HG02884 (cell line): Measurements from ENCODE around the gene AFP.

Source experiments
- ATAC-seq: cut with Tn5 transposase; IDR thresholded peaks from one replicate; pipeline ENCODE4 v1.9.1; 2021; ENCODE audit warnings: mild to moderate bottlenecking, moderate library complexity; ENCODE audit not compliant: unreplicated experiment

Gene AFP

GRCh38 chr4:73436674-73437557, 895 bp downstream of the AFP start:
- ATAC-seq, result no peak

GRCh38 chr4:73437558-73437956, 1.5 kb downstream of the AFP start:
- no peak for ATAC-seq

GRCh38 chr4:73438048-73438447, 2.0 kb downstream of the AFP start:
- ATAC-seq, result no peak

GRCh38 chr4:73438582-73439215, 2.7 kb downstream of the AFP start:
- ATAC-seq, result no peak

- ATAC-seq, result no peak
Measured at GRCh38 chr4:73439445-73439844, 3.4 kb downstream of the AFP start.

- no peak for ATAC-seq
Measured at GRCh38 chr4:73439991-73440390, 4.0 kb downstream of the AFP start.

GRCh38 chr4:73440653-73441052, 4.6 kb downstream of the AFP start:
- no peak for ATAC-seq

GRCh38 chr4:73442275-73442674, 6.3 kb downstream of the AFP start:
- ATAC-seq, result no peak

GRCh38 chr4:73443224-73443623, 7.2 kb downstream of the AFP start:
- ATAC-seq, result no peak

- no peak for ATAC-seq
Measured at GRCh38 chr4:73445383-73446335, 9.6 kb downstream of the AFP start.

GRCh38 chr4:73446336-73446938, 10.4 kb downstream of the AFP start:
- peak; percentile 99 for ATAC-seq

GRCh38 chr4:73447671-73448070, 11.7 kb downstream of the AFP start:
- ATAC-seq, result no peak

GRCh38 chr4:73448448-73449203, 12.6 kb downstream of the AFP start:
- no peak for ATAC-seq

GRCh38 chr4:73450398-73451004, 14.5 kb downstream of the AFP start:
- no peak for ATAC-seq

GRCh38 chr4:73451404-73451803, 15.4 kb downstream of the AFP start:
- ATAC-seq, result no peak

GRCh38 chr4:73451981-73452747, 16.1 kb downstream of the AFP start:
- no peak for ATAC-seq

- ATAC-seq, result no peak
Measured at GRCh38 chr4:73452953-73453700, 17.1 kb downstream of the AFP start.

GRCh38 chr4:73453701-73454005, 17.6 kb downstream of the AFP start:
- ATAC-seq, result no peak
